NOMO-1 (cell line): ENCODE results near the gene FAM83C.
"Not testable (repeated sequence)": the region's sequence is repeated elsewhere in the genome, so short reads cannot be mapped to it uniquely, and the experiment has no call there.

Experiments
- DNase-seq, 2 experiments: peaks; one replicate each; lab custom pipeline; 2025; ENCODE audit not compliant: unreplicated experiment in 2 of 2; lab: John Stamatoyannopoulos, UW

The FAM83C gene

DNA sequence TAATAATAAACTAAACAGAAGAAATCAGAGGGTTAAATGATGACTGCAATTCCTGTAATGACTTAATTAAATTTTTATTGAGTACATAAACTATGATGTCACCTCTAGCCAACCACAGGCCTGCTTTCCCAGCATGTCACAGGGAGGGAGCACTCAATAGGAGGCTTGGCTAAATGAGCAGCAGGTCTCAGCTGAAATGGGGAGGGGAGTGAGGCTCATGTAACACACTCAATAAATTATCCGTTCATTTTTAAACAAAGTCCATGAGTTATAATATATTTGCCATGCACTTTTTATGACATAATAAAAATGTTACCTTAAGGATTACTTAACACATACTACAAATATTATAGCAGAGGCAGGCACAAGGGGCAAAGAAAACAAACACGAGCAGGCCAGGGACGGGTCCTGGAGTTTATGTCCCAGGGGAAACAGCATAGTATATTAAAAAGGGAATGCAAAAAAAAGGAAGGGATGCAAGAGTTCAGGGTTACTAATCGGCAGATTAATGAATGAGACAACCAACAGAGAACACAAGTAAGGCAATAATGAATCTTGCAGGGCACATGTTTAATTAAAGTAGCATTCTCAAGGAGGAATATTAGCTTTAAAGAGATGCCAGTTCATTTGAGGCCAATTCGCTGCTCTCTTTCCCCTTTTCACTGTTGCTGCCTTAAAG is 27.1 kb upstream of the FAM83C start:
- DNase-seq = no peak

DNA sequence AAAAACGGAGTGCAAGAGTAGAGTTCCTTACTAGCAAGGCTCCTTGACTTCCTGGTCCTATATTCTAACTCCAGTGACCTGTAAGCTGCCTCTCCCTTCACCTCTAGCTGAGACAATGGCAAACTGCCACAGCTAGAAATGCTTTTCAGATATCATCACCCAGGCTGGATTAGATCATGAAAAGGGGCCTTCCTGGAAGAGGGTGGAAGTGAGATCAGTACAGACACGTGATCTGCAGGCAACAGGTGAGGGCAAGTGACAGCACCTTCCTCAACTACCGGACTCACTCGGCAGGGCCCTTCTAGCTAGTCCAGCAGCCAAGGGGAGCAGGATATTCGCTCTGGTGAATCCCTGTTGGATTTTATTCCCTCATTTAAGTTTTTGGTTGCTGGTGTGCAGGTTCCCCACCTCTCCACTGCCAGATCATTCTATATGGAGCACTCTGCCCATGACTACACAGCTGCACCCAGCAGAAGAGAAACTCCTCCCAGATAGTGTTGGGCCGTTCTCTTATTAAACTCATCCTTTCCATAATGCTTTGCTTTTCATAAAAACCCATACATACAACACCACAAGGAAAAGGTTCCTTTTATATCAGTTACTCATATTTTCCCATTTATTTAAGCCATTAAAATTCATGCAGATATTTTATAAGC is 26.4 kb upstream of the FAM83C start:
- DNase-seq = no peak

DNA sequence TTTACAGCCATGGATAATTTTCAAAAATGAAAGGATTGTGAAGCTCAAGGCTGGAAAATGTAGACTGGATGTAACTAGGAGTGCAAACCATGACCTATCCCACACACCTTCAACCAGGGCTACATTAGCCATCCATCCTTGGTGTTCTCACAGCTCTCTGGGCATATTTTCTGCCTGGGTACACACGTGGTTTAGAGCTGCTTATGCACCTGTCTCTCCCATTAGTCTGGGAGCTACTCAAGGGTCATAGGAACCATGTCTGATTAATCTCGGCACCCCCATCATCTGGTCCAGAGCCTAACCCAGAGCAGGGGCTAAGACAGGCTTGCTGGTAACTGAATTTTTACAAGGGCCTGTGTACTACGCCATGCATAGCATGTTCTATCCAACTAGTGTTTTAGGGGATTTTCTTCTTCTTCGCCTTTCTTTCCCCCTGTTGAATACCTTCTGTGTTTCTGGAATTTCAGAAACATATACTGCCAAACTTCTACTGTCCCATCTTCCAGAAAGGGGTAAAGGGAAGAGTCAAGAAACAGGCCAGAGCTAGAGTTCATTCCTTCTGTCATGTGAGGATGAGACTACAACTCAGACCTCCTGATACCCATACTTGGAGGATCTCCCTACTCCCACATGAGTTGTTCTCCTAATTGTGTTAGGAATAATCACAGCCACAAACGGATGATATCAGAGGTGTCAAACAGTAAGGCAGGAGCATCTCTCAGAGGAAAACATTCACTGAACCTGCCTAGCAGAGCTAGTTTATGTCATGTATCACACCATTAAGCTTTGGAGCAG is 25.4 kb upstream of the FAM83C start:
- no peak for DNase-seq

DNA sequence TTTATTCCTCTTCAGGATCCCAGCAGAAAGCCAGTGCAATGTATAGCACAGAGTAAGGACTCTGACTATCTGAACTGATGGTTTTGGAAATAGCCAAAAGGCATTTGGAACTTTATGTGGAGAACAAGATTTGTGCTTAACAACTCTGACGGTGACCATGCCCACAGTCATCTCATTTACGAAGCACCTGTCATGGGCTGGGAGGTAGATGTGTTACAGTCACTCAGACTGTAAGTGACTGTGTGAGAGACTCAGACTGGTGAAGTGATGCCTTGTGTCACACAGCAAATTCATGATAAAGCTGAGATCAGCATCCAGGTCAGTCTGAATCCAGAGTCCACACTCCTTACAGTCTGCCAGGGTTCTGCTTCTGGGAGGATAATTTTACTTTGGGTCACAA is 23.9 kb upstream of the FAM83C start:
- no peak for DNase-seq

DNA sequence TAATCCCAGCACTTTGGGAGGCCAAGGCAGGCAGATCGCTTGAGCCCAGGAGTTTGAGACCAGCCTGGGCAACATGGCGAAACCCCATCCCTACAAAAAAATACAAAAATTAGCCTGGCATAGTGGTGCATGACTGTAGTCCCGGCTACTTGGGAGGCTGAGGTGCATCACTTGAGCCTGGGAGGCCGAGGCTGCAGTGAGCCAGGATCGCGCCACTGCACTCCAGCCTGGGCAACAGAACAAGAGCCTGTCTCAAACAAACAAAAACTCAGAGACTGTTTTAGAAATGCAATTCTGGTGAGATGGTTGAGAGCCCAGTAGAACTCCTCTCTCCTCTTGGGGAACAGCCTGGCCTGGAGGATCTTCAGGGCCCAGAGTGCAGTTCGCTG is 23.4 kb upstream of the FAM83C start:
- not testable (repeated sequence) for DNase-seq

DNA sequence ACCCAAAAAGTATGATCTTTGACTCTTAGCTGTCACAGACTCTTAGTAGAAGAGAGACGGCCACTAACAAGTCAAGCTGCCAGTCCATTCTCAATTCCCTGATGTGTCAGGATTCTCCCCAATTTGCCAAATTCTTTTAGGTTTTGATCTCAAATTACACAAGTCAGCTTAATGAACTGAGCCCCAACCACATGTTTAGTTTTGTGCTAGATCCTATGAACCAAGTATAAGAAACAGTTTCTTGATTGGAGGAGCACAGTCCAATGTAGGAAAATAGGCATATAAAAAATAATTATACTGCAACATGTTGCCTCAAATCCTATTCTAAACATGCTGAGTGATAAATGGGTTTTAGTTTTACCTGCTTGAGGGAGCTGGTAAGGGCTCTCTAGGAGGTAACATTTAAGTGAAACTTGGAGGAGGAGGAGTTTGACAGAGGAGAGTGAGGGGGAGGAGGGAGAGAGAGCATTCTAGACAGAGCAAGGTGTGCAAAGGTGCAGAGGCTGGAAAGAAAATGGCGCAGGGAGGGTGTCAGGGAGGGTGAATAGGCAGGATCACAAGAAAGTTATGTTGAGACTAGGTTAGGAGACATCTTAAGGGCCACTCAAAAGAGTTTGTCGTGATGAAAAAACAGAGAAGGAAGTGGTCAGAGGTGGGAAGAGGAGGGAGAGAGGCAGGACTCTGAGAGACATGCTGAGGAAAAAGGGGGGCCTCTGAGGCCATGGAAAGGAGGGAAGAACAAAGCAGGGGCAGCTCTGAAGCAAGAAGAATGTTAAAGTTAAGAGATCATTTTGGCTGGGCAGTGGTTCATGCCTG is 22.8 kb upstream of the FAM83C start:
- DNase-seq = peak; percentile 10 to 27

DNA sequence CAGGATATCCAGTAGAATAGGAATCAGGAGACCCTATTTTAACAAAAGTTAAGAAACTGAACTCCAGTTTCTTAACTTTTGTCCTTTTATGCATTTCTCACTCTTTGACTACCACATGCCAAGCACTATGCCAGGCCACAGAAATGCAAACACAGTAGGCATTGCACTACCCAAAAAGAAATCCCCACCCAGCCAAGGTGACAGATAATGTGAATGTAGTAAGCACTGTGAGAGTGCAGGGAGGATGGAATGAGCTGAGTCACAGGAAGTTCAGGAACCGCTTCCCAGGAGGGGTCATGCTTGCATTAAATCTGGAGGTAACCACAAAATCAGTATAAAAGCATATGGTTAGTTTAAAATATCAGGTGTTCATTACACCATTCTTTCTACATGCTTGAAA is 20.1 kb upstream of the FAM83C start:
- DNase-seq = no peak

DNA sequence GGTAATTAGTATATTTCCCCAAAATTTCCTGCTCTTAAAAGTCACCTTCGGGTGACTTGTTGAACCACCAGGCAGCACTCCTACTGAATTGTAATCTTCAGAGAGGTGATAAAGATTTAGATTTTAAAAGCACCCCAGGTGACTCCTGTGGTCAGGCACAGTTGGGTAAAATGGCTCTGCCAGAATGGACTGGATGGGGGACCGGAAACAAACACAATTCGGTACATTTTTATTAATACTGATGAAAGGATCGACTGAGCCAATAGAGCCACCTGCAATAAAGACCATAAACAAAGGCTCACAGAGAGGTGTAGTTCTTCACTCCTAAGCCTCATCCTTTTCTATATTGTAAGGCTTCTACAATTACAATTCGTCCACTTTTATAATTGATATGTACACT is 19.6 kb upstream of the FAM83C start:
- DNase-seq = no peak

DNA sequence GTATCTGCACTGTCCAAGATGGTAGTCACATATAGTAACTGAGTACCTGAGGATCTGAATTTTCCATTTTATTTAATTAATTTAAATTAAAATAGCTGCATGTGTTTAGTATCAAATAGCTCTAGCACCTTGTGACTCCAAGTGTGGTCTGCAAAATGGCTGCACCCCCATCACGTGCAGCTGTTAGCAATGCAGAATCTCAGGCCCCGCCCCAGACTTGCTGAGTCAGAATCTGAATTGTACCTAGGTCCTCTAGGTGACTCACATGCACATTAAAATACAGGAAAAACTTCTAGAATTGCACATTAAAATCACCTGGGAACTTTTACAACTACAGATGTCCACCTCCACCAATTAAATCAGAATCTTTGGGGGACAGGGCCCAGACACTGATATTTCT is 19.2 kb upstream of the FAM83C start:
- DNase-seq = no peak

DNA sequence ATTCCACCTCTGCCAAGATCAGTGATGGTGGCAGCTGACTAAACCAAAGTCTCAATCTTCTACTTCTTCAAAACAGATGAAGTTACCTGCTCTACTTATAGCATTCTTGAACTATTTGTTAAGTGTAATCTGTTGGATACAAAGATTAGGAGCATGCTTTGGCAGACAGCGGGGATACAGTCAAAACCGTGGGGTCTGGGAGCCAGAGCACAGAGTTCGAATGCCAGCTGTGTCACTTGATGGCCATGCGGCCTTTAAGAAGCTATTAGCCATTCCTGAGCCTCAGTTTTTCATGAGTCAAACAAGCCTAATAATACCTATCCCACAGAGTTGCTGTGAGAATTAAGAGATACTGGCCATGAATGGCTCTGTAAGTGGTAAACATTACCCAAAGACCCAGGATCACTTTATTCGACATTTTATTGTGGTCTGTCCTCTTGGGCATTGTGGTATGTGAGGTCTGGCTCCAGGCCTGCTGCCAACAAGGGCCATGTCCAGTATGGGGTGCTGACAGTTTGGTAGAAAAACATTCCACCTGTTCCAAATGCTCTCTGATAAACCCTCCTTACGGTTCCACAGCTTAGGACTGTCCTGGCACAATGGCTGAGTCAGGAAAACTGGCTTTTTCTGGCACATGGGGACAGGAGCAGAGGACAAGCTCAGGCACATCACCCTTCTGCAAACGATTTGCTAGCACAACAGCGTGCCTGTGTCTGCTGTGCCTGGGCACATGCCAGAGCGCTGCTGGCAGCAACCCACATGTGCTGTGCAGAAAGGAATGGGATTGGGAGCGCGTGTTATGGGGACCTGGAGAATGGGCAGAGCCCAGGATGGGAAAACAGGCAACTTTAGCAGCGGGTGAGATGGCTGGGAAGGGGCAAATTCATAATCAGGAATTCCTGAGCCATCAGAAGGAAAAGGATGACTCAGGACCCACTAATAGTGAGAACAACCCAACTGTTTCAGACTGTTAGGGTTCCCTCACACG is 15.7 kb upstream of the FAM83C start:
- DNase-seq = no peak

DNA sequence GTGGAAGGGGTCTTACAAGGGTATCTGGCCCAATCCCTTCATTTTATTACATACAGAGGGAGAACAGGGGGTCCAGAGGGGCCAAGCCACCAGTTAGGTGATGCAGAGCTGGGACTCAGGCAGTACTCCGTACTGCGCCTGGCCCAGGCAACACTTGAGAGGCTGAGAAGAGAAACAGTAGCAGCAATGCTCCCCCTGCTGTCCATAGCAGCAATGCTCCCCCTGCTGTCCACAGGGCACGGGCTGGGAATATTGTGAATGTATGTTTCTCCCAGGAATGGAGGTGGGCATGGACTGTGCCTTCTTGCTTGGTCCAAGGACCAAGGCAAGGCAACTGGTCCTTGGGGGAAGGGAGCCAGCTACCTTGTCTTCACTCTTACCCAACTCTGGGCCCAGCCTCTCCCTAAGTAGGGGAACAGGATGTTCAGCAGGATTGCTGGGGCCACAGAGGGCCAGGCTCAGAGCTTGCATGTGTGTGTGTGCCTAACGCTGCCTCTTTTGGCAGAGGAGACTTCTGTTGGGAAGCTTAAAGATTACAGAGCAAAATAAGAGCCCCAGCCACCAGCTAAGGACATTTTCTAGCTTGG is 14.8 kb upstream of the FAM83C start:
- DNase-seq = peak; percentile 61 to 65

DNA sequence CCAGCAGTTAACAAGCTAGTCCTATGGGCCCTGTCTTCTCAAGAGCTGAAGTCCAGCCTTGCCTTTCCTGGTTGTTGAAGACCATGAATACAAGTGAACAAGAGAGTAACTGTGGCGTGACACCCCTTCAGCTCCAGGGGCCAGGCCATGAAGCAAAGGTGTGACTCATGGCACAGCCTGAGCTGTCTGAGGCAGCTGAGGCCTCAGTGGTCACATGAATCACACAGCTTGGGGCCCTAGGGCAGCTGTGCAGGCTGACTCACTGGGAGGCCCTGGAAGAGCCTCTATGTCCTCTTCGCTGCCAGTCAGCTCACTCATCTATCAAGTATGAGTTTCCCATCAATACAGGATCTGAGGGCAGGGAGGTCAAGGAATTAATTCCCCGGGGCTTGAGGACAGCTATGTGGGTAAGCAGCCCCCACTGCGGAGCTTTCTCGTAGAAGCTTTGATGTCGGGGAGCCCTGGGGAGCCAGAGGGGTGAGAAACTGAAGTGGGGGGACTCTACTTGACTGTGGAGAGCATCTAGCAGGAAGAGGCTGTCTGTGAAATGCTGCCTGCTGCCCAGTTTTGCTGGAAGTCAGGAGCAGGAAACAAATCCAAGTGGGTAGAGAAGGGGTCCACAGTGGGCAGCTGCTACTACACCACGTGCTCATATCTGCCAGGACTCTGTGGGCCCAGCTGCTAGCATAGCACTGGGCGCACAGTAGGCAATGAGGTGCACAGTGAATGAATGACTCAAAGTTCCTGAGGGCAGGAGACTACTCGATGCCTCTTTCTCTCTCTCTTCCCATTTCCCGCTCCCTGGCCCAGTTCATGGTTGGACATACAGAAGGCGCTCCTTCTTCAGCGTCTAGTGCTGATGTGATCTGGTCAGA is 13.7 kb upstream of the FAM83C start:
- DNase-seq = peak; percentile 89 to 96

DNA sequence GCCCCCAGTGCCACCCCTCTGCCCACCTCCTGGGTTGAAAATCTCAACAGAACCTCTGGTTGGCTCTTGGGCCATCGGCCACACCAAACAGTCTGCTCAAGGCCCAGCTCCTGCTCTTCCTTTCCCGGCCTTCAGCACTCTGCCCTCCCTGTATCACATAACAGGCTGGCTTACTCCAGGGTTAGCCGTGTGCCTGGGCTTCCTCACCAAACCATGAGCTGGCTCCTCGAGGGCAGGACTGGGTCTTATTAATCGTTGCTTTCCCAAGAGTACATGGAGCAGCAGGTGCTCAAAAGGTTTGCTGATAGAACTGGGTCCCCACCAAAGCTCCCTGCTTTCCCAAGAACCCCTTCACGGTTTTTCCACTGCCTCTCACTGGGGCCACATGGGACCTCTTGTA is 12.7 kb upstream of the FAM83C start:
- no peak for DNase-seq

DNA sequence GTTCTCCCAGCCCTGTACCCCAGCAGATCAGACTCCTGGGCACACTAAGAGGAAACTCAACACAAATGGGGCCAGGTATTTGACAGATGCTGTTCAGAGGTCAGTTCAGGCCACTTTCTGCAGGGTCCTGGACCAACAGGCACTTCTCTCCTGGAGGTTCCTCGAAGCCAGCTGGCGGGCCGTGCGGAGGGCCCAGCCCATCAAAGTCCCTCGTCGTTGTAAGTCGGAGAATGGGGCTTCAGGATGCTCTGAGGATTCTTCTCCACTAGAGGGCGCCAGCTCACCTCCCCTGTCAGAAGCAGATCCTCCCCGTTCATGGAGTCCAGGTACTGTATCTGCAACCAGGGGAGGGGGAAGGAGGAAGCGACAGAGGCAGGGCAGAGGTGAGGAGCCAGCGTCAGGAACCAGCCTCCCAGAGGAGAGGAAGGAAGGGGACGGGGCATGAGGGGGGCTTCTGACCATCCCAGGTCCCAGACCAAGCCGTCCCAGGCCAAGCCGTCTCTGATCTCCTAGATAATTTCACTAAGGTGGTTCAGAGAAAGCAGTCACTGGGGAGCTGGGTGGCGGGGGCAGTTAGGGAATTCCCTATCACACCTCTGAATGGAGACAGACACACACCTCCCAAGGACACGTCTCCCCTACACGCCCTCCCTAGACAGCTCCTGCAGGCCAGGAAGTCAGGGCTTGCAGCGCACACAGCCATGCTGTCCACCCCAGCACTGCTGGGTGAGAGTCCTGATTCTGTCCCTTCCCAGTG is 11.7 kb upstream of the FAM83C start:
- DNase-seq = peak; percentile 47 to 86

DNA sequence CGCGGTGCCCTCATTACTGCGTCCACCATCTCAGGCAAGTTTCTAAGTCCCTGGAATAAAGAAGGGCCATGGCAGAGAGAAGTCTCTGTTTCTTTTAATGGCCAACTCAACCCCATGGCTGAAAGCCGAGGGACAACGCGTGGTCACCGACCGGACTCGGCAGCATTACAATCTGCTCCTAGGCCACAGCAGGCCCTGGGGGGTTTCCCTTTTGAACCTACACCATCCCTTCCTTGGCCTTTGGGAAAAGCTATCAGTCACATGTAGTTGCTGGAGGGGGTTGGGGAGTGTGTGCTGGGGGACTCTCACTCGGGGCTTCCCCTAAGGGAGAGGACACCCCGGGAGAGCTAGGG is 11.1 kb upstream of the FAM83C start:
- DNase-seq = no peak

DNA sequence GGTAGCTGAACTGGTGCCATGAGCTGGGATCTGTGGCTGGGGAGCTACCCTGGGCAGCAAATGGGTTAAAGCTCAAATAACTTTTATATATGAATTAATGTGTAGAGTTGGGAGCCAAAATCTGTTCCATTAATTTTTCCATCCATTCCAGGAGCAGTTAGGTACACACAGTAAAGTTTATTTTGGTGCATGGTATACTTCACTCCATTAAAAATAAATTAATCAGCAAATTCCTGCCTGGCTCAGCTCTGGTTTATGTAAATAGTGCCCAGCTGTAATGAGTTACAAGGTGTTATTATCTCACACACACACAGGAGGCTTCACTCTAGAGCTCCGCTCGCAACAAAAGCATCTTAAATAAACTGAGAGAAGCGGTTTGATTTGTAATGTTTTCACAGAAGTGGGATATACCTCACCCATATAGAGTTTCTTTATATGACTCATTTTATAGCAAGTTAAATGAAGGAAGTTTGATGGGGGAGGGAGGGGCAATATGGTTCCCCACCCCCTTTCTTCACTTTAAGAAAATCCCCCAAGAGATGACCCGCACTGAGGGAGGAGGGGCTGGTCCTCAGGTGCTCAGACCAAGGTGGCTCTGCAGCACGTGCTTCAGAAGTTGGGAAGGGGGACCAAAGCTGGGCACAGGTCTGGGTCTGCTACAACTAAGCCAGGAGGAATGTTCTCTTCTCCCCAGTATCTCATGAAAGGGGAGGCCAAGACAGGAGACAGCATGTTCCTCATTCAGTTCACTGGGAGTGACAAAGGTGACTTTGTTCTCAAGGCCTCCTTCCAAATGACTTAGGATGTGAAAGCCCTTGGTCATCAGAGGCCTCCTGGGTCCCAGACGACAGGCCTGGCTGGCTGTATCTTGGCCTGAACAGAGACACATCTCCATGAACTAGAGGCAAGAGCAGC is 10.5 kb upstream of the FAM83C start:
- DNase-seq = no peak

DNA sequence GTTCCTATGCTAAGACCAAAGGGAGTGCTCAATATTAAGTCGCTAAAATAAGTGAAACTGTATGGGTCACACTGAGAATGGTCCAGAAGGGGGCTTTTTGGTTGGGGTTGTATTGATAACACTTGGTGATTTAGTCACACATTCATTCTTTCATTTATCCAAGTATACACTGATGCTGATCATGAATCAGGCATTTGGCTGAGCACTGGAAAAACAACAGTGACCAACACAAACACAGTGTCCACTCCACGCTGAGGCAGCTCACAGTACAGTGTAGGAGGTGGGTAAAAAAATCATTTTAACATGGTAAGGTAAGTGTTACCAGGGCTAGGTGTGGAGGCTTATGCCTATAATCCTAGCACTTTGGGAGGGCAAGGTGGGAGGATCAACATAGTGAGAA is 9.2 kb upstream of the FAM83C start:
- DNase-seq = no peak
